ENCODE data around the gene LGALS4.
A peak's percentile ranks its signal among the peaks of the same experiment; 100 is the strongest.

LGALS4 gene

DNA sequence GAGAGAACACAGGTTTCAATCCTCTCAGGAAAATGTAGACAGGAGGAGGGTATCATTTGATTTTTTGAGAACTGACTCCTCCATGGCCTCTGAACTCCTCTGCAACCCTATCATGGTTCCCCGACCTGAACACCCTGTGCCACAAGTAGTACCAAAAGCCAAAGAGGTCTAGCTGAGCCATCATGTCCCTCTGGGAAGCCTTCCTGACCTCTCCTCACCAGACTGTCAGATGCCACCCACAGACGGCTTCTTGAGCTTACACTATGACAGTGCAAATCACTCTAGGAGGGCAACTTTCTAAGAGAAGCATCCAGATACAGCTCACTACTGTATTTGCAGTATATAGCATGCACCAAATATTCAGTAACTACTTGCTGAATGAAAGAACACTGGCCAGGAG lies 33.4 kb upstream of the LGALS4 start:
- no peak overlapping the region for H3K4me3 ChIP-seq (IDR thresholded peaks at IDR 0.05; ENCODE audit: insufficient read depth, low read depth, low read length)
- H3K4me1 ChIP-seq (ENCODE audit: low read depth, poor library complexity, severe bottlenecking), result peaks cover 35% of the 10 kb centered on the region
- H4K20me1 ChIP-seq (ENCODE audit: insufficient read depth), result no peaks in the 10 kb centered on the region; the same call in 1 of the 2 replicates
- no peak overlapping the region for H3K9ac ChIP-seq
- TF ChIP-seq, protein P1, sequence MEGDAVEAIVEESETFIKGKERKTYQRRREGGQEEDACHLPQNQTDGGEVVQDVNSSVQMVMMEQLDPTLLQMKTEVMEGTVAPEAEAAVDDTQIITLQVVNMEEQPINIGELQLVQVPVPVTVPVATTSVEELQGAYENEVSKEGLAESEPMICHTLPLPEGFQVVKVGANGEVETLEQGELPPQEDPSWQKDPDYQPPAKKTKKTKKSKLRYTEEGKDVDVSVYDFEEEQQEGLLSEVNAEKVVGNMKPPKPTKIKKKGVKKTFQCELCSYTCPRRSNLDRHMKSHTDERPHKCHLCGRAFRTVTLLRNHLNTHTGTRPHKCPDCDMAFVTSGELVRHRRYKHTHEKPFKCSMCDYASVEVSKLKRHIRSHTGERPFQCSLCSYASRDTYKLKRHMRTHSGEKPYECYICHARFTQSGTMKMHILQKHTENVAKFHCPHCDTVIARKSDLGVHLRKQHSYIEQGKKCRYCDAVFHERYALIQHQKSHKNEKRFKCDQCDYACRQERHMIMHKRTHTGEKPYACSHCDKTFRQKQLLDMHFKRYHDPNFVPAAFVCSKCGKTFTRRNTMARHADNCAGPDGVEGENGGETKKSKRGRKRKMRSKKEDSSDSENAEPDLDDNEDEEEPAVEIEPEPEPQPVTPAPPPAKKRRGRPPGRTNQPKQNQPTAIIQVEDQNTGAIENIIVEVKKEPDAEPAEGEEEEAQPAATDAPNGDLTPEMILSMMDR (conservative IDR thresholded peaks at IDR 0.05; ENCODE audit: low read depth, low read length), result no peak
- H3K4me2 ChIP-seq, result no peak overlapping the region
- H3K27ac ChIP-seq, result no peak overlapping the region
- H3K79me2 ChIP-seq (ENCODE audit: insufficient read depth, low read depth), result peaks cover 78% of the 10 kb centered on the region
- H3K36me3 ChIP-seq (ENCODE audit: insufficient read depth), result peaks cover 56% of the 10 kb centered on the region; the same call in 1 of the 2 replicates
- H2AFZ ChIP-seq (ENCODE audit: low read depth), result no peak overlapping the region
- no peaks in the 10 kb centered on the region for H3K27me3 ChIP-seq (ENCODE audit: insufficient read depth, low read depth)

DNA sequence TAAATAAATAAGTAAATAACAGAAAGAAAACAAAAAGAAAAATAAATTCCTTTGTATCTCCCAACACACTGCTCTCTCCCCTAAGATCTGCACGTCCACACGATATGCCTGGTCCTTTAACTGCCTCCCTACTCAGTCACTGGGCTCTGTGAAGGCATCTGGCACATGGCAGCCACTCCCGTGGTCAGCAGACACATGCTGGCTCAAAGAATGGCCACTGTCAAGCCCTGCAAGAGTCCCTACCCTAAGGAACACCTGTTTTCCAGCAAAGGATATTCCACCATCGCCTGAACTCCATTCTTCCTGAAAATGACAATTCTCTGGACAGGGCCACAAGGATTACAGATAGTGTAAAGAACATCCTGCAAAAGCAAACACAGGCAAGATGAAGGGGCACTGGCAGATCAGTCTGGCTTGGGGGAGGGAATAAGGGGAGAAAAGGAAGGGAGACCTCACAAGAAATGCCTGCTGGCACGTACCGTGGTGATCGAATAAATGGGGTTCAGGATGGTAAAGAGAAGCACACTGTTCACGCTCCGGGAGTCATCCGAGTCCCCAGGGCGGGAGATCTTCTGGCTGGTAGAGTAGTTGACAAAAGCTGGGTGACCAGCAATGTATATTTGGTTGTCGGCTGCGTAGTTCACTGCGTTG lies 32.8 kb upstream of the LGALS4 start:
- Histone ChIP-seq H3K27me3 (ENCODE audit: insufficient read depth, low read depth) (no peaks in the 10 kb centered on the region), H3K4me3 (IDR thresholded peaks at IDR 0.05; ENCODE audit: insufficient read depth, low read depth, low read length) (no peak overlapping the region), H4K20me1 (ENCODE audit: insufficient read depth) (no peaks in the 10 kb centered on the region; the same call in 1 of the 2 replicates), H3K36me3 (ENCODE audit: insufficient read depth) (peaks cover 56% of the 10 kb centered on the region; the same call in 1 of the 2 replicates), H3K27ac (no peak overlapping the region; the same call in 1 of the 2 replicates), H2AFZ (ENCODE audit: low read depth) (no peak overlapping the region), H3K79me2 (ENCODE audit: insufficient read depth, low read depth) (peaks cover 77% of the 10 kb centered on the region), H3K9ac (no peak overlapping the region), H3K4me2 (peak overlapping the region; percentile 13; the same call in 1 of the 2 replicates), H3K4me1 (ENCODE audit: low read depth, poor library complexity, severe bottlenecking) (peaks cover 30% of the 10 kb centered on the region)
- TF ChIP-seq, protein P1 (conservative IDR thresholded peaks at IDR 0.05; ENCODE audit: low read depth, low read length), result no peak

DNA sequence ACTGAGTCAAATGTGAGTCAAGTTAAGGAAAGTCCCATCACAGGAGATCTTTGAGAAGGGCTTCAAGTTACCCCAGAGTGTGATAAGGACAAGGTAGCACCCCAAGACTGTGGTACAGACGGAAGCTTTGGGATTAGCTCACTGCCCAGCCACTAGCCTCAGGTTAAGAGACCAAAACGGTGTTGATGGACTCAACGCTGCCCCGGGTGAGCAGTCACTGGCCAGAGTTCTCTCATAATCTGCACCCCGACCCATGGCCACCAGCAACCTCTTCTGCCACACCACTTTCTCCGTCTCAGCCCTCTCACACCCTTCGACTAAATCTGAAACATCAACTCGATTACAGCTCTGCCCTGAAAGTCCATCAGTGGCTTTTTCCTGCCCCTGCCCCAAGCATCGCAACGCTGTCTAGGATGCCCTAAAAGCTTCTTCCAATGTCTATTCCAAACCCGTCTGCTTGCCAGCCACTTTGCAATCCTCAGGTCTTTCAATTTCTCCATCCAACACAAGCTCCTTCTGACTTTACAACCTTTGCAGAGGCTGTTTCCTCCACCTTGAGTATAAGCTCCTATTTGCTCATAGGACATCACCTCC lies 31.4 kb upstream of the LGALS4 start:
- TF ChIP-seq, protein P1 (conservative IDR thresholded peaks at IDR 0.05; ENCODE audit: low read depth, low read length), result no peak
- no peak overlapping the region for H3K27ac ChIP-seq
- H3K4me2 ChIP-seq, result no peak overlapping the region
- no peak overlapping the region for H3K9ac ChIP-seq
- H2AFZ ChIP-seq (ENCODE audit: low read depth), result no peak overlapping the region
- H4K20me1 ChIP-seq (ENCODE audit: insufficient read depth), result no peaks in the 10 kb centered on the region; the same call in 1 of the 2 replicates
- H3K4me1 ChIP-seq (ENCODE audit: low read depth, poor library complexity, severe bottlenecking), result peaks cover 30% of the 10 kb centered on the region
- no peak overlapping the region for H3K4me3 ChIP-seq (IDR thresholded peaks at IDR 0.05; ENCODE audit: insufficient read depth, low read depth, low read length)
- peaks cover 77% of the 10 kb centered on the region for H3K79me2 ChIP-seq (ENCODE audit: insufficient read depth, low read depth)
- H3K27me3 ChIP-seq (ENCODE audit: insufficient read depth, low read depth), result no peaks in the 10 kb centered on the region; the same call in 1 of the 2 replicates
- H3K36me3 ChIP-seq (ENCODE audit: insufficient read depth), result peaks cover 62% of the 10 kb centered on the region; the same call in 1 of the 2 replicates

DNA sequence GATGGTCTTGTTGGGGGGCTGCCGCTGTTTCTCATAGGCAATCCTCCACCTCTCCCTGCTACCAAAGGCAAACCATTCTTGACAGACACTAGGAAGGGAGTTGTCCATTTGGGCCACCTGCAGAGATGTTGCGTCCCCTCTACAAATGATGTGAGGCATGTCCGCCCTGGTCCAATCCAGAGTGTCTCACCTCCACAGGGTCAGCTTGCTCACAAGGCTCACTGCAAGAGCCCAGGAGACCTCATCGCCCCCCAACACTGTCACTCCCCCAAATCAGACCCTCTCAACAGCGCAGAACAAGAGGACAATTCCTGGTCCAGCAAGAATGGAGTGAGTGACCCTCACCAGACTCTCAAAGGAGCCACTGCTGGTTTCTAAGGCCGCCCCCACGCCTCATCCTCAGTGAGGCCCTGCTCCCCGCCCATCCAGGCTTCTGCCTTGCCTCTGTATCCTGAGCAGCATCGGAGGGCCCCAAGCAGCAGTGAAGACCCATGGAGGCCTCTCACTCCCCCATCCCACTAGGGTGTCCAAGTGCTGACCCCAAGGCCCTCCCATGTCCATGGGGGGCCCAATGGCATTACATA lies 30.5 kb upstream of the LGALS4 start:
- Histone ChIP-seq H3K4me3 (IDR thresholded peaks at IDR 0.05; ENCODE audit: insufficient read depth, low read depth, low read length) (no peak overlapping the region), H3K36me3 (ENCODE audit: insufficient read depth) (peaks cover 63% of the 10 kb centered on the region; the same call in 1 of the 2 replicates), H4K20me1 (ENCODE audit: insufficient read depth) (no peaks in the 10 kb centered on the region; the same call in 1 of the 2 replicates), H3K4me2 (no peak overlapping the region), H3K4me1 (ENCODE audit: low read depth, poor library complexity, severe bottlenecking) (peaks cover 29% of the 10 kb centered on the region), H3K27ac (no peak overlapping the region), H3K27me3 (ENCODE audit: insufficient read depth, low read depth) (no peaks in the 10 kb centered on the region; the same call in 1 of the 2 replicates), H2AFZ (ENCODE audit: low read depth) (no peak overlapping the region), H3K79me2 (ENCODE audit: insufficient read depth, low read depth) (peaks cover 68% of the 10 kb centered on the region), H3K9ac (no peak overlapping the region)
- TF ChIP-seq, protein P1 (conservative IDR thresholded peaks at IDR 0.05; ENCODE audit: low read depth, low read length), result no peak

All from KMS-11 (cell line).